Gastrocnemius medialis (tissue), 4 donors: ENCODE data around the gene NECAP2. TPM values are rescaled to one million over a fixed set of nuclear protein-coding genes. Genes with fewer than 3 reads are reported as not detected.
"Not testable (repeated sequence)": the region's sequence is repeated elsewhere in the genome, so short reads cannot be mapped to it uniquely, and the experiment has no call there.

Experiments used
- ATAC-seq, 2 donors: fragments of 150-250 bp; one replicate each; pipeline ENCODE4 v1.9.1; 2016
- DNase-seq, 2 donors: peaks; one replicate each; pipeline ENCODE4 v3.0.0-alpha.2; 2019
- H3K27ac ChIP-seq, 4 donors: fragments of 200-600 bp; sonication (generic); 1 replicate in 1 of 4; 2 replicates in 3 of 4; pipeline ENCODE4 v1.5.1; 2016 to 2018; ENCODE audit warnings: mild to moderate bottlenecking in 2 of 4, moderate library complexity in 1 of 4
- H3K27me3 ChIP-seq, 3 donors: fragments of 200-600 bp; sonication (generic) in 2 of 3; 1 replicate in 1 of 3; 2 replicates in 2 of 3; pipeline versions ENCODE4 v1.5.1 to v1.6.0; 2016 to 2019; ENCODE audit warnings: mild to moderate bottlenecking in 1 of 3, moderate library complexity in 1 of 3
- H3K36me3 ChIP-seq, 2 donors: fragments of 200-600 bp; sonication (generic) in 1 of 2; one replicate each; pipeline ENCODE4 v1.5.1; 2017 to 2018
- H3K4me1 ChIP-seq, 2 donors: fragments of 200-600 bp; sonication (generic) in 1 of 2; one replicate each; pipeline ENCODE4 v1.5.1; 2016 to 2017; ENCODE audit warnings: mild to moderate bottlenecking in 2 of 2
- H3K4me3 ChIP-seq, 4 donors: fragments of 200-600 bp; sonication (generic) in 3 of 4; 1 replicate in 1 of 4; 2 replicates in 3 of 4; pipeline ENCODE4 v1.5.1; 2016 to 2019; ENCODE audit warnings: mild to moderate bottlenecking in 2 of 4
- H3K9me3 ChIP-seq, 3 donors: fragments of 200-600 bp; sonication (generic) in 2 of 3; 1 replicate in 1 of 3; 2 replicates in 2 of 3; pipeline ENCODE4 v1.5.1; 2016 to 2019
- CTCF ChIP-seq, 5 experiments: fragments of 450-650 bp in 3 of 5; fragments of 200-600 bp in 2 of 5; sonication (generic) in 2 of 5; IDR thresholded peaks in 4 of 5; conservative IDR thresholded peaks in 1 of 5; 1 replicate in 4 of 5; 2 replicates in 1 of 5; pipeline ENCODE4 v1.5.1; 2016 to 2019; ENCODE audit warnings: antibody characterized with exemption in 5 of 5, mild to moderate bottlenecking in 3 of 5, moderate library complexity in 3 of 5
- POLR2A ChIP-seq, 2 donors: fragments of 450-650 bp; IDR thresholded peaks; one replicate each; pipeline ENCODE4 v1.6.1; 2017; ENCODE audit warnings: antibody characterized with exemption in 2 of 2, mild to moderate bottlenecking in 2 of 2, moderate library complexity in 2 of 2
- in situ Hi-C, 4 donors: fragments of 200-750 bp; cut with MboI; loops; one replicate each; pipeline versions ENCODE4 v1.15.0 to v1.8.0; 2017; ENCODE audit warnings: low sequenced_read_pairs in 4 of 4
- intact Hi-C: fragments of 100-400 bp; cut with DNase I; formaldehyde crosslinking; loops from one replicate; pipeline ENCODE4 v1.15.1; 2023; ENCODE audit warnings: low total_unique reads
- total RNA-seq, 4 donors: library from RNA; depleted of rRNA; stranded (reverse); fragments of >200 nt; gene quantifications; one replicate each; pipeline versions ENCODE4 v1.1.0 to v1.2.3, GENCODE V29; 2016

The NECAP2 gene
- total RNA-seq, 4 donors from 2014 or later: 8.9 to 12.6 (median 10.4) TPM

- H3K27ac ChIP-seq: no peak overlapping the region
- no peak for DNase-seq
- no peak overlapping the region for H3K4me3 ChIP-seq
- TF ChIP-seq CTCF (IDR thresholded peaks at IDR 0.05 in 4 of 5, conservative IDR thresholded peaks at IDR 0.05 in 1 of 5) (no peak), POLR2A (IDR thresholded peaks at IDR 0.05) (no peak)
- intact Hi-C loops (no loop called here), in situ Hi-C loops (no loop called here)
- H3K4me1 ChIP-seq: no peaks in the 10 kb centered on the region
- peaks cover 0 to 30% of the 10 kb centered on the region in 2 donors for H3K36me3 ChIP-seq
- H3K27me3 ChIP-seq: no peaks in the 10 kb centered on the region
- no peaks in the 10 kb centered on the region for H3K9me3 ChIP-seq
- no peak for ATAC-seq
Observed at GRCh38 chr1:16484501-16484835, 43.9 kb downstream of the NECAP2 start.

- Histone ChIP-seq H3K4me1 (no peaks in the 10 kb centered on the region), H3K4me3 (no peak overlapping the region), H3K9me3 (no peaks in the 10 kb centered on the region), H3K27me3 (no peaks in the 10 kb centered on the region), H3K27ac (no peak overlapping the region), H3K36me3 (peaks cover 0 to 29% of the 10 kb centered on the region in 2 donors)
- TF ChIP-seq POLR2A (IDR thresholded peaks at IDR 0.05) (no peak), CTCF (IDR thresholded peaks at IDR 0.05 in 4 of 5, conservative IDR thresholded peaks at IDR 0.05 in 1 of 5) (no peak)
- intact Hi-C loops (no loop called here), in situ Hi-C loops (no loop called here)
- DNase-seq (no peak), ATAC-seq (no peak)
Observed at GRCh38 chr1:16484931-16485330, 44.4 kb downstream of the NECAP2 start.

- H3K27me3 ChIP-seq, H3K27ac ChIP-seq, in situ Hi-C loops, H3K4me3 ChIP-seq, DNase-seq, H3K9me3 ChIP-seq, ATAC-seq, H3K4me1 ChIP-seq, intact Hi-C loops: not testable (repeated sequence)
- peaks cover 0 to 26% of the 10 kb centered on the region in 2 donors for H3K36me3 ChIP-seq
Observed at GRCh38 chr1:16486316-16486715, 45.8 kb downstream of the NECAP2 start.

GRCh38 chr1:16487011-16487410, 46.5 kb downstream of the NECAP2 start:
- H3K4me1 ChIP-seq, H3K9me3 ChIP-seq, DNase-seq, intact Hi-C loops, in situ Hi-C loops, ATAC-seq, H3K27ac ChIP-seq, H3K27me3 ChIP-seq, H3K4me3 ChIP-seq: not testable (repeated sequence)
- peaks cover 0 to 23% of the 10 kb centered on the region in 2 donors for H3K36me3 ChIP-seq

GRCh38 chr1:16489195-16489880, 48.8 kb downstream of the NECAP2 start:
- intact Hi-C loops, in situ Hi-C loops, H3K4me3 ChIP-seq, H3K27me3 ChIP-seq, ATAC-seq, H3K9me3 ChIP-seq, H3K4me1 ChIP-seq, DNase-seq, H3K27ac ChIP-seq: not testable (repeated sequence)
- peaks cover 0 to 18% of the 10 kb centered on the region in 2 donors for H3K36me3 ChIP-seq

- H3K27ac ChIP-seq: no peak overlapping the region
- H3K9me3 ChIP-seq: no peaks in the 10 kb centered on the region
- no peak for ATAC-seq
- H3K36me3 ChIP-seq: peaks cover 0 to 4% of the 10 kb centered on the region in 2 donors
- no peaks in the 10 kb centered on the region for H3K4me1 ChIP-seq
- intact Hi-C loops (loop anchor here (10.0 kb wide), 1 partner anchor 414 kb away; no protein-coding TSS in a partner anchor), in situ Hi-C loops (no loop called here)
- DNase-seq: no peak
- H3K27me3 ChIP-seq: no peaks in the 10 kb centered on the region
- H3K4me3 ChIP-seq: no peak overlapping the region
- no peak for TF ChIP-seq POLR2A (IDR thresholded peaks at IDR 0.05)
- TF ChIP-seq CTCF (IDR thresholded peaks at IDR 0.05 in 4 of 5, conservative IDR thresholded peaks at IDR 0.05 in 1 of 5): no peak
Observed at GRCh38 chr1:16491056-16491675, 50.6 kb downstream of the NECAP2 start.

GRCh38 chr1:16492937-16493336, 52.4 kb downstream of the NECAP2 start:
- ATAC-seq, H3K36me3 ChIP-seq, H3K4me3 ChIP-seq, H3K27ac ChIP-seq, DNase-seq, H3K4me1 ChIP-seq, H3K9me3 ChIP-seq, H3K27me3 ChIP-seq, in situ Hi-C loops: not testable (repeated sequence)
- intact Hi-C loops: loop anchor here (10.0 kb wide), 1 partner anchor 412 kb away; no protein-coding TSS in a partner anchor

- in situ Hi-C loops, H3K9me3 ChIP-seq, ATAC-seq, DNase-seq, H3K36me3 ChIP-seq, H3K4me1 ChIP-seq, H3K27me3 ChIP-seq, H3K4me3 ChIP-seq, H3K27ac ChIP-seq: not testable (repeated sequence)
- intact Hi-C loops: loop anchor here (10.0 kb wide), 1 partner anchor 411 kb away; no protein-coding TSS in a partner anchor
Observed at GRCh38 chr1:16493731-16494130, 53.2 kb downstream of the NECAP2 start.

- H3K27ac ChIP-seq, ATAC-seq, H3K4me3 ChIP-seq, DNase-seq, H3K4me1 ChIP-seq, H3K36me3 ChIP-seq, H3K9me3 ChIP-seq, in situ Hi-C loops, H3K27me3 ChIP-seq: not testable (repeated sequence)
- intact Hi-C loops: loop anchor here (5.0 to 10.0 kb wide), 2 partner anchors 55 to 407 kb away; partner anchors contain the start of gene NECAP2
Observed at GRCh38 chr1:16497474-16497904, 57.0 kb downstream of the NECAP2 start.
